GM18861 (cell line): ENCODE results near the gene ITPA.
"Not testable (repeated sequence)": the region's sequence is repeated elsewhere in the genome, so short reads cannot be mapped to it uniquely, and the experiment has no call there.

Experiments
- ATAC-seq: cut with Tn5 transposase; IDR thresholded peaks from one replicate; pipeline ENCODE4 v1.9.1; 2021; ENCODE audit not compliant: unreplicated experiment

The ITPA gene

GRCh38 chr20:3172933-3173609, 36.2 kb upstream of the ITPA start, which contains the start of gene LZTS3:
Gene LZTS3, minus strand, starts transcription at chr20:3173549. Its CDS starts 6,386 bp downstream, at chr20:3167163.
- ATAC-seq = no peak

- no peak for ATAC-seq
Measured at GRCh38 chr20:3173610-3174441, 35.5 kb upstream of the ITPA start.

GRCh38 chr20:3174442-3175261, 34.6 kb upstream of the ITPA start:
- ATAC-seq = no peak

GRCh38 chr20:3175270-3175669, 34.0 kb upstream of the ITPA start:
- no peak for ATAC-seq

GRCh38 chr20:3177746-3178485, 31.4 kb upstream of the ITPA start:
- no peak for ATAC-seq

GRCh38 chr20:3180319-3180718, 29.0 kb upstream of the ITPA start:
- ATAC-seq = no peak

GRCh38 chr20:3181270-3181669, 28.0 kb upstream of the ITPA start:
- ATAC-seq = no peak

GRCh38 chr20:3182429-3182828, 26.9 kb upstream of the ITPA start:
- not testable (repeated sequence) for ATAC-seq

- ATAC-seq = no peak
Measured at GRCh38 chr20:3183896-3184612, 25.2 kb upstream of the ITPA start.

- ATAC-seq = not testable (repeated sequence)
Measured at GRCh38 chr20:3187861-3188260, 21.4 kb upstream of the ITPA start.

- ATAC-seq = no peak
Measured at GRCh38 chr20:3188823-3189413, 20.4 kb upstream of the ITPA start.

GRCh38 chr20:3189561-3190131, 19.7 kb upstream of the ITPA start:
- no peak for ATAC-seq

GRCh38 chr20:3190681-3191111, 18.6 kb upstream of the ITPA start:
- no peak for ATAC-seq

- no peak for ATAC-seq
Measured at GRCh38 chr20:3192226-3193015, 16.9 kb upstream of the ITPA start.

- no peak for ATAC-seq
Measured at GRCh38 chr20:3193806-3194616, 15.3 kb upstream of the ITPA start.

GRCh38 chr20:3194617-3195280, 14.5 kb upstream of the ITPA start:
- ATAC-seq = no peak

- ATAC-seq = no peak
Measured at GRCh38 chr20:3195590-3196237, 13.6 kb upstream of the ITPA start.
